ENCODE measurements around the gene KCP.

The KCP gene

DNA sequence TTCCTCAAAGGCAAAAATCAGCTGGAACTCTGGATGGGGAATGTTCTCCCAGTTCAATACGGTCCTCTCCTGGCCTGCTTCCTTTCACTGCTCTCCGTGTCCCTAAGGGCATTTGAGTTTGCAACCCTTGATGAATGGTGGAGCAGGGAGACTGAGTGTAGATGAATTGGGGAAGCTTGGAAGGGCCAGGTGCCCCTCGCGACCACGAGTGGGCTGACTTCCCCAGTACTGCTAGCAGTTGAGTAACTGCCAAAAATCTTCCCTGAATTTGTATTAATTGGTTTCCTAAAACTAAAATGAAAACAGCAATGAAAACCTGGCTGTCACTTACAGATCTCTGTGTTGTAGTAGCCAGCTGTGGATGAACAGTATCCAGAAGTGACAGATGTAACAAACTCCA, 40.8 kb upstream of the KCP start:
- H3K9me3 ChIP-seq: no peaks in the 10 kb centered on the region
- no peaks in the 10 kb centered on the region for H3K27me3 ChIP-seq
- H3K36me3 ChIP-seq: peaks cover 96% of the 10 kb centered on the region
- H3K4me1 ChIP-seq (ENCODE audit: control insufficient read depth in 1 of 2, insufficient read depth in 1 of 2, low read depth in 1 of 2, low read length in 1 of 2): peaks cover 14 to 16% of the 10 kb centered on the region in 2 experiments
- H3K4me3 ChIP-seq (ENCODE audit: low read depth in 1 of 2, low read length in 1 of 2): no peak overlapping the region
- TF ChIP-seq, protein P1, sequence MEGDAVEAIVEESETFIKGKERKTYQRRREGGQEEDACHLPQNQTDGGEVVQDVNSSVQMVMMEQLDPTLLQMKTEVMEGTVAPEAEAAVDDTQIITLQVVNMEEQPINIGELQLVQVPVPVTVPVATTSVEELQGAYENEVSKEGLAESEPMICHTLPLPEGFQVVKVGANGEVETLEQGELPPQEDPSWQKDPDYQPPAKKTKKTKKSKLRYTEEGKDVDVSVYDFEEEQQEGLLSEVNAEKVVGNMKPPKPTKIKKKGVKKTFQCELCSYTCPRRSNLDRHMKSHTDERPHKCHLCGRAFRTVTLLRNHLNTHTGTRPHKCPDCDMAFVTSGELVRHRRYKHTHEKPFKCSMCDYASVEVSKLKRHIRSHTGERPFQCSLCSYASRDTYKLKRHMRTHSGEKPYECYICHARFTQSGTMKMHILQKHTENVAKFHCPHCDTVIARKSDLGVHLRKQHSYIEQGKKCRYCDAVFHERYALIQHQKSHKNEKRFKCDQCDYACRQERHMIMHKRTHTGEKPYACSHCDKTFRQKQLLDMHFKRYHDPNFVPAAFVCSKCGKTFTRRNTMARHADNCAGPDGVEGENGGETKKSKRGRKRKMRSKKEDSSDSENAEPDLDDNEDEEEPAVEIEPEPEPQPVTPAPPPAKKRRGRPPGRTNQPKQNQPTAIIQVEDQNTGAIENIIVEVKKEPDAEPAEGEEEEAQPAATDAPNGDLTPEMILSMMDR (IDR thresholded peaks at IDR 0.05): no peak
- no peak overlapping the region for H3K27ac ChIP-seq

DNA sequence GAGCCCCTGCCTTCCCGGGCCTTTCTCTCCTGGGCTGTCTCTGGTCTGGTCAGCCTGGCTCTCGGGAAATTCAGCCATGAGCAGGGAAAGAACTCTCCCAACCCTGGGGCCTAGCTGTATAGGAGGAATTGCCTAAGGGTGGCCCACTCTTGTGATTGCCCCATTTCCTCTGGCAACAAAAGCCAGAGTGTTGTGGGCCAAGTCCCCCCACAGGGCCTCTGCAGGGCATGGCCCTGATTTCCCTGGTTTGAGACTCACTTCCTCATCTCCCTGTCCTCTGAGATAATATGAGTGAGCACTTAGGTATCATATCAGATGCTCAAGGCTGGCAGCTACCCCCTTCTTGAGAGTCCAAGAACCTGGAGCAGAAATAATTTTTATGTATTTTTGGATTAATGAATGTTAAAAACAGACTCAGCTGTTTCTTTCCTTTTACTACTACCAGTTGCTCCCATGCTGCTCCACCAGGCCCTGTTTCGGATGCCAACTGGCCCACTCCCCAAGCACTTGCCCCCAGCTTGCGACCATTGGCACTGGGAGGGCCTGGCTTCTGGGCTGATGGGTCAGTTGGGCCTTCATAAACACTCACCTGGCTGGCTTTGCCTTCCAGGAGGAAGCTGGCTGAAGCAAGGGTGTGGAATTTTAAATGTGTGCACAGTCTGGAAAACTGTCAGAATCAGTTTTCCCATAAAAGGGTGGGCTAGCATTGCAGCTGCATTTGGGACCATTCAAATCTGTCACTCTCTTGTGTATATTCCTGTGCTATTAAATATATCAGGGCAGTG, 38.7 kb upstream of the KCP start:
- TF ChIP-seq, protein P1 (IDR thresholded peaks at IDR 0.05): no peak
- Histone ChIP-seq H3K4me1 (ENCODE audit: control insufficient read depth in 1 of 2, insufficient read depth in 1 of 2, low read depth in 1 of 2, low read length in 1 of 2) (peaks cover 14 to 16% of the 10 kb centered on the region in 2 experiments), H3K4me3 (ENCODE audit: low read depth in 1 of 2, low read length in 1 of 2) (no peak overlapping the region), H3K36me3 (peaks cover 89% of the 10 kb centered on the region), H3K9me3 (no peaks in the 10 kb centered on the region), H3K27ac (peak overlapping the region; percentile 52), H3K27me3 (no peaks in the 10 kb centered on the region)

DNA sequence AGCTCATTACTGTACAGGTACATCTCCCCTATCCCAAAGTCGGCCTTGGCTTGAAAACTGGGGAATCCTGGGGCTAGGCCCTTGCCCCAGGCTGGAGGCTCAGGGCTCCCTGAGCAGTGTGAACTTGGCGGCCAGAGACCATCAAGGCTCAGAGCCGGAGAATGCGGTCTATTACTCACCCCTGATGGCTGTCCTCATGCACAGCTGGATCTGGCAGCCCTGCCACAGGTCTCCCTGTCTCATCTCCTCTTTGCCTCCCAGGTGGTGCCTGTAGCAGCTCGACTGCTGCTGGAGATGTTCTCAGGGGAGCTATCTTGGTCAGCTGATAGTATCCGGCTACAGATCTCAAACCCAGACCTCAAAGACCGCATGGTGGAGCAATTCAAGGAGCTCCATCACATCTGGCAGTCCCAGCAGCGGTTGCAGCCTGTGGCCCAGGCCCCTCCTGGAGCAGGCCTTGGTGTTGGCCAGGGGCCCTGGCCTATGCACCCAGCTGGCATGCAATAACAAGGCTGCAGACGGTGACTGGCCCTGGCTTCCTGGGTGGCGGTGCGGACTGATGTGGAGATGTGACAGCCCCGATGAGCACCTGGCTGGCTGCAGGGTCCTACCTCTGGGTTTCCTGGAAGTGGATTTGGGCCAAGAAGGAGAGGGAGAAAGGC, 37.9 kb upstream of the KCP start:
- no peak overlapping the region for H3K4me3 ChIP-seq (ENCODE audit: low read depth in 1 of 2, low read length in 1 of 2)
- H3K4me1 ChIP-seq (ENCODE audit: control insufficient read depth in 1 of 2, insufficient read depth in 1 of 2, low read depth in 1 of 2, low read length in 1 of 2): peaks cover 14 to 16% of the 10 kb centered on the region in 2 experiments
- H3K9me3 ChIP-seq: no peaks in the 10 kb centered on the region

DNA sequence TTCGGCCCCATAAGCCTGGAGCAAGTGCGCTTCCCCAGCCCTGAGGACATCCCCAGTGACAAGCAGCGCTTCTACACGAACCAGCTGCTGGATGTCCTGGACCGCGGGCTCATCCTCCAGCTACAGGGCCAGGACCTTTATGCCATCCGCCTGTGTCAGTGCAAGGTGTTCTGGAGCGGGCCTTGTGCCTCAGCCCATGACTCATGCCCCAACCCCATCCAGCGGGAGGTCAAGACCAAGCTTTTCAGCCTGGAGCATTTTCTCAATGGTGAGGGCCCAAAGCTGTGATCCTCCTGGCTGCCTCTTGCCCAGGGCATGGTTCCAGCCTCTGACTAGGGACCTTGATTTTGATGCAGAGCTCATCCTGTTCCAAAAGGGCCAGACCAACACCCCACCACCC, 37.3 kb upstream of the KCP start:
- Histone ChIP-seq H3K9me3 (no peaks in the 10 kb centered on the region), H3K27me3 (no peaks in the 10 kb centered on the region), H3K27ac (no peak overlapping the region), H3K36me3 (peaks cover 76% of the 10 kb centered on the region), H3K4me1 (ENCODE audit: control insufficient read depth in 1 of 2, insufficient read depth in 1 of 2, low read depth in 1 of 2, low read length in 1 of 2) (peaks cover 14 to 16% of the 10 kb centered on the region in 2 experiments), H3K4me3 (ENCODE audit: low read depth in 1 of 2, low read length in 1 of 2) (no peak overlapping the region)
- TF ChIP-seq, protein P1 (IDR thresholded peaks at IDR 0.05): no peak

More for the DNA sequence above, 37.9 kb upstream of the KCP start:
- Histone ChIP-seq H3K36me3 (peaks cover 82% of the 10 kb centered on the region), H3K27ac (peak overlapping the region; percentile 52), H3K27me3 (no peaks in the 10 kb centered on the region)
- TF ChIP-seq, protein P1 (IDR thresholded peaks at IDR 0.05): no peak

DNA sequence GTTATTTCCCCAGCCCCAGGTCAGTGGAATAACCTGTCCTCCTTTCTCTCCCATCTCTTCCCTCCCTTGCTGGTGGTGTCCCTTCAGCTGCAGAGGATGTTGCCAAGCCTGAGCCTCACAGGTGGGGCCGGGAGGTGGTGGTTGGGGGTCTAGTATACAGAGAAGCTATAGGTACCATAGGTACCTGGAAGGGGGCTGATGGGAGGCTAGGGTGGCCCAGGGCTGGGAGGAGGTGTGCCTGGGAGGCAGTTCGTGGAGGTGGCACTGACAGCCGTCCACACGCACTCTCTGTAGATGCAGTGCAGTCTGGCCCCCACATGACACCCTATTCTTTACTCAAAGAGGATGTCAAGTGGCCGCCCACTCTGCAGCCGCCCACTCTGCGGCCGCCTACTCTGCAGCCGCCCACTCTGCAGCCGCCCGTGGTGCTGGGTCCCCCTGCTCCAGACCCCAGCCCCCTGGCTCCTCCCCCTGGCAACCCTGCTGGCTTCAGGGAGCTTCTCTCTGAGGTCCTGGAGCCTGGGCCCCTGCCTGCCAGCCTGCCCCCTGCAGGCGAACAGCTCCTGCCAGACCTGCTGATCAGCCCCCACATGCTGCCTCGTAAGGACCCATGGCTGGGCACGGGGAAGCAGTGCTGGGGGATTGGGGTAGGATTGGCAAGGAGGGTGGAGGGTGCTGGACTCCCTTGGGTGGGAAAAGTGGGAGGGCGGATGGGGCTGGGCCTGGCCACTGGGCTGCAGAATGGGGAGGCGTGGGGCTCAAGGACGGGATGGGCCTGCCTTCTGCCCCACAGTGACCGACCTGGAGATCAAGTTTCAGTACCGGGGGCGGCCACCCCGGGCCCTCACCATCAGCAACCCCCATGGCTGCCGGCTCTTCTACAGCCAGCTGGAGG, 36.7 kb upstream of the KCP start:
- no peaks in the 10 kb centered on the region for H3K9me3 ChIP-seq
- peaks cover 69% of the 10 kb centered on the region for H3K36me3 ChIP-seq
- TF ChIP-seq, protein P1 (IDR thresholded peaks at IDR 0.05): no peak
- no peak overlapping the region for H3K4me3 ChIP-seq (ENCODE audit: low read depth in 1 of 2, low read length in 1 of 2)
- H3K27me3 ChIP-seq: no peaks in the 10 kb centered on the region
- no peak overlapping the region for H3K27ac ChIP-seq
- peaks cover 14 to 16% of the 10 kb centered on the region in 2 experiments for H3K4me1 ChIP-seq (ENCODE audit: control insufficient read depth in 1 of 2, insufficient read depth in 1 of 2, low read depth in 1 of 2, low read length in 1 of 2)

Measured in neutrophil (primary cell).